HepG2 (cell line): ENCODE data around the gene FAM222B. TPM values are rescaled to one million over a fixed set of nuclear protein-coding genes. Genes with fewer than 3 reads are reported as not detected.

Source experiments
- BRF2 ChIP-seq: sonication (generic); formaldehyde crosslinking; IDR thresholded peaks from 2 replicates; pipeline ENCODE4 v1.8.1; 2022; ENCODE audit warnings: mild to moderate bottlenecking, missing genetic modification reagents
- HOMEZ ChIP-seq: IDR thresholded peaks from 2 replicates; pipeline ENCODE4 v1.6.1; 2016; ENCODE audit warnings: low read depth
- JUN ChIP-seq: sonication (generic); formaldehyde crosslinking; IDR thresholded peaks from 2 replicates; pipeline ENCODE4 v1.4.0; 2020; ENCODE audit warnings: mild to moderate bottlenecking, missing genetic modification reagents
- MZF1 ChIP-seq: sonication (generic); formaldehyde crosslinking; IDR thresholded peaks from 2 replicates; pipeline ENCODE4 v1.8.1; 2023; ENCODE audit warnings: mild to moderate bottlenecking, missing genetic modification reagents, borderline replicate concordance
- PAWR ChIP-seq: sonication (generic); formaldehyde crosslinking; IDR thresholded peaks from 2 replicates; pipeline ENCODE4 v1.4.0; 2020; ENCODE audit warnings: missing genetic modification reagents, mild to moderate bottlenecking, borderline replicate concordance
- PREB ChIP-seq: sonication (generic); formaldehyde crosslinking; IDR thresholded peaks from 2 replicates; pipeline ENCODE4 v1.4.0; 2020; ENCODE audit warnings: missing genetic modification reagents
- THAP9 ChIP-seq: sonication (generic); formaldehyde crosslinking; IDR thresholded peaks from 2 replicates; pipeline ENCODE4; 2020; ENCODE audit warnings: missing genetic modification reagents, mild to moderate bottlenecking, borderline replicate concordance
- ZNF136 ChIP-seq: sonication (generic); formaldehyde crosslinking; IDR thresholded peaks from 2 replicates; pipeline ENCODE4 v1.8.1; 2022; ENCODE audit warnings: low read depth, mild to moderate bottlenecking, moderate library complexity, missing genetic modification reagents
- ZNF414 ChIP-seq: sonication (generic); formaldehyde crosslinking; IDR thresholded peaks from 2 replicates; pipeline ENCODE4 v1.5.0; 2020; ENCODE audit warnings: missing genetic modification reagents
- ZNF891 ChIP-seq: sonication (generic); formaldehyde crosslinking; IDR thresholded peaks from 2 replicates; pipeline ENCODE4 v1.5.0; 2020; ENCODE audit warnings: mild to moderate bottlenecking, missing genetic modification reagents
- ZSCAN20 ChIP-seq: sonication (generic); formaldehyde crosslinking; IDR thresholded peaks from 2 replicates; pipeline ENCODE4 v1.4.0; 2020; ENCODE audit warnings: missing genetic modification reagents, mild to moderate bottlenecking, borderline replicate concordance
- polyA plus RNA-seq, 8 experiments: library from polyadenylated mRNA; depleted of rRNA in 3 of 8; stranded (reverse) in 7 of 8; unstranded in 1 of 8; fragments of >200 nt; fragmentation: Illumina TruSeq in 4 of 8; extraction: Trizol in 4 of 8; gene quantifications; 2 replicates each; pipeline versions ENCODE4 v1.2.1 to v1.2.3, GENCODE V29; 2011 to 2016; ENCODE audit warnings: low read depth in 4 of 8, missing spikeins in 1 of 8, mixed read lengths in 1 of 8; ENCODE audit not compliant: insufficient read depth in 1 of 8
- total RNA-seq, 5 experiments: library from RNA; depleted of rRNA; stranded (reverse); fragments of >200 nt; fragmentation: Illumina TruSeq; extraction: Trizol; gene quantifications; 2 replicates each; pipeline ENCODE4 v1.2.3, GENCODE V29; 2016; ENCODE audit warnings: low read depth in 1 of 5

FAM222B gene
- total and polyA plus RNA-seq, 2 of the 13 experiments (the other 11 are each of a cell fraction or from before 2014, with no cell fraction given) = 3.5 to 7.3 TPM

GRCh38 chr17:28743243-28744103 is 99.1 kb downstream of the FAM222B start, which contains the start of gene TRAF4 (continued):
- TF ChIP-seq THAP9 (CRISPR knock-in tag) (0 out of 2 replicates have a peak, but pooled peaks have one; percentile 37), BRF2 (CRISPR knock-in tag) (no peak), HOMEZ (no peak), ZSCAN20 (peak; percentile 65; the same call in 1 of the 2 replicates), ZNF414 (no peak), MZF1 (CRISPR knock-in tag) (no peak), PAWR (CRISPR knock-in tag) (no peak), JUN (CRISPR knock-in tag) (no peak), PREB (CRISPR knock-in tag) (no peak), ZNF891 (CRISPR knock-in tag) (peak; percentile 71; the same call in 1 of the 2 replicates), ZNF136 (CRISPR knock-in tag) (no peak)
